ENCODE measurements around the gene TOX3.

DNA sequence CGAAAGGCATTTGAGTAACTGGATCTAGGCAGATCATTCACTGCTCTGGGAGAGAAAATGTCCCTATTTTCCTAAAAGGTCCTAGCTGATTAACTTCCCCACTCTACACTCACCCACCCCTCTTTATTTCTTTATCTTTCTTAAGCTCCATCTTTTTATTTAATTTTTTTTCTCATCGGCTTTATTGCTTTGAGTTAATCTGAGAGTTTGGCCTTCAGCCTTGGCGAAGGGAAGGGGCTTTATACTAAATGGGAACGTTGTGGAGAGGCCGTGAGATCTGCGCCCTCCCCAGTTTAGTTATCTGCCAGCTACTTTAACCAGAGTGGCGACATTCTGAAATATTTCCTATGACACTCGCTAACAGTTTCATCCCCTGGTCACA, 882 bp upstream of the TOX3 start:
- TF ChIP-seq, protein P1, sequence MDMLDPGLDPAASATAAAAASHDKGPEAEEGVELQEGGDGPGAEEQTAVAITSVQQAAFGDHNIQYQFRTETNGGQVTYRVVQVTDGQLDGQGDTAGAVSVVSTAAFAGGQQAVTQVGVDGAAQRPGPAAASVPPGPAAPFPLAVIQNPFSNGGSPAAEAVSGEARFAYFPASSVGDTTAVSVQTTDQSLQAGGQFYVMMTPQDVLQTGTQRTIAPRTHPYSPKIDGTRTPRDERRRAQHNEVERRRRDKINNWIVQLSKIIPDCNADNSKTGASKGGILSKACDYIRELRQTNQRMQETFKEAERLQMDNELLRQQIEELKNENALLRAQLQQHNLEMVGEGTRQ (IDR thresholded peaks at IDR 0.05) = no peak
- TF ChIP-seq CTCF (IDR thresholded peaks at IDR 0.05) (no peak), ATOH8 (CRISPR knock-in tag; IDR thresholded peaks at IDR 0.05; ENCODE audit: low read depth) (no peak), CEBPB (IDR thresholded peaks at IDR 0.05) (no peak), HOXA7 (CRISPR knock-in tag; IDR thresholded peaks at IDR 0.05) (no peak), PBX3 (IDR thresholded peaks at IDR 0.05) (no peak), POLR2A (IDR thresholded peaks at IDR 0.05; ENCODE audit: low read length) (no peak)
